Activated naive CD4-positive, alpha-beta T cell (primary cell): ENCODE measurements around the gene TSPAN9.

Experiments
- DNase-seq, 4 experiments: peaks; one replicate each; lab custom pipeline; 2025; lab: John Stamatoyannopoulos, UW

Gene TSPAN9

GRCh38 chr12:3101309-3102024 is 24.3 kb downstream of the TSPAN9 start:
- no peak for DNase-seq

- DNase-seq, result no peak
Observed at GRCh38 chr12:3102771-3103410, 25.7 kb downstream of the TSPAN9 start.

- DNase-seq, result no peak
Observed at GRCh38 chr12:3103806-3104205, 26.6 kb downstream of the TSPAN9 start.

- no peak for DNase-seq
Observed at GRCh38 chr12:3105690-3106479, 28.7 kb downstream of the TSPAN9 start.

GRCh38 chr12:3106579-3106978 is 29.4 kb downstream of the TSPAN9 start:
- DNase-seq, result no peak

- DNase-seq, result no peak
Observed at GRCh38 chr12:3107071-3107583, 29.9 kb downstream of the TSPAN9 start.

GRCh38 chr12:3107954-3108353 is 30.8 kb downstream of the TSPAN9 start:
- DNase-seq, result no peak

- DNase-seq, result no peak
Observed at GRCh38 chr12:3110578-3110977, 33.4 kb downstream of the TSPAN9 start.

- DNase-seq, result no peak
Observed at GRCh38 chr12:3113671-3114325, 36.6 kb downstream of the TSPAN9 start.

- no peak for DNase-seq
Observed at GRCh38 chr12:3114671-3115070, 37.5 kb downstream of the TSPAN9 start.

GRCh38 chr12:3115078-3115477 is 37.9 kb downstream of the TSPAN9 start:
- DNase-seq, result no peak

- DNase-seq, result no peak
Observed at GRCh38 chr12:3116106-3116844, 39.1 kb downstream of the TSPAN9 start.

GRCh38 chr12:3117144-3117581 is 40.0 kb downstream of the TSPAN9 start:
- DNase-seq, result no peak

GRCh38 chr12:3117591-3118015 is 40.4 kb downstream of the TSPAN9 start:
- DNase-seq, result no peak

GRCh38 chr12:3119192-3119755 is 42.1 kb downstream of the TSPAN9 start:
- no peak for DNase-seq

- no peak for DNase-seq
Observed at GRCh38 chr12:3119756-3120601, 42.8 kb downstream of the TSPAN9 start.

GRCh38 chr12:3120701-3121100 is 43.5 kb downstream of the TSPAN9 start:
- no peak for DNase-seq

GRCh38 chr12:3122841-3123678 is 45.9 kb downstream of the TSPAN9 start:
- no peak for DNase-seq

GRCh38 chr12:3123729-3124128 is 46.5 kb downstream of the TSPAN9 start:
- DNase-seq, result no peak
